Activated naive CD4-positive, alpha-beta T cell treated with anti-CD3 and anti-CD28 coated beads, Interleukin-2, amount 50 U/mL, for 72 hours (primary cell): ENCODE data around the gene NFKBIZ. TPM values are rescaled to one million over a fixed set of nuclear protein-coding genes. Genes with fewer than 3 reads are reported as not detected.
A peak's percentile ranks its signal among the peaks of the same experiment; 100 is the strongest.
"Not testable (repeated sequence)": the region's sequence is repeated elsewhere in the genome, so short reads cannot be mapped to it uniquely, and the experiment has no call there.

ENCODE experiments used
- ATAC-seq, 2 donors: fragments of 150-1000 bp; cut with Tn5 transposase; 2 replicates each; pipeline ENCODE4 v1.10.0; 2021; ENCODE audit warnings: mild to moderate bottlenecking in 2 of 2, moderate library complexity in 2 of 2
- DNase-seq, 2 donors: peaks; one replicate each; pipeline ENCODE4 v3.0.0; 2021 to 2022; ENCODE audit warnings: low spot score in 2 of 2
- H3K27ac Mint-ChIP-seq, 2 donors: one replicate each; pipeline ENCODE4 v1.8.0; 2022; ENCODE audit warnings: mild to moderate bottlenecking in 2 of 2, mixed read lengths in 2 of 2
- H3K36me3 Mint-ChIP-seq, 2 donors: one replicate each; pipeline ENCODE4 v1.8.0; 2022; ENCODE audit warnings: mixed read lengths in 2 of 2
- H3K9me3 Mint-ChIP-seq, 2 donors: one replicate each; pipeline ENCODE4 v1.8.0; 2022; ENCODE audit warnings: mixed read lengths in 2 of 2
- total RNA-seq, 2 donors: library from RNA; stranded (reverse); gene quantifications; one replicate each; pipeline ENCODE4 v1.2.3, GENCODE V29; 2022

NFKBIZ gene
- total RNA-seq, 2 donors from 2014 or later = 57.3 to 62.6 TPM

GRCh38 chr3:101879102-101879501 is 29.8 kb downstream of the NFKBIZ start:
- peaks cover 0 to 4% of the 10 kb centered on the region in 2 donors for H3K36me3 Mint-ChIP-seq
- H3K9me3 Mint-ChIP-seq = peaks cover 2 to 9% of the 10 kb centered on the region in 2 donors
- DNase-seq (no peak), ATAC-seq (no peak)
- no peak overlapping the region for H3K27ac Mint-ChIP-seq

- DNase-seq (no peak), ATAC-seq (no peak)
- Mint-ChIP-seq H3K27ac (no peak overlapping the region), H3K9me3 (peaks cover 2 to 11% of the 10 kb centered on the region in 2 donors), H3K36me3 (peaks cover 1 to 4% of the 10 kb centered on the region in 2 donors)
Observed at GRCh38 chr3:101879623-101880284, 30.4 kb downstream of the NFKBIZ start.

GRCh38 chr3:101884776-101885175 is 35.5 kb downstream of the NFKBIZ start:
- Mint-ChIP-seq H3K9me3 (peaks cover 0 to 23% of the 10 kb centered on the region in 2 donors), H3K27ac (no peak overlapping the region), H3K36me3 (peaks cover 0 to 16% of the 10 kb centered on the region in 2 donors)
- no peak for DNase-seq
- no peak for ATAC-seq

GRCh38 chr3:101885584-101885983 is 36.3 kb downstream of the NFKBIZ start:
- not testable (repeated sequence) for DNase-seq, H3K27ac Mint-ChIP-seq, ATAC-seq
- peaks cover 0 to 23% of the 10 kb centered on the region in 2 donors for H3K9me3 Mint-ChIP-seq
- peaks cover 0 to 16% of the 10 kb centered on the region in 2 donors for H3K36me3 Mint-ChIP-seq

- H3K27ac Mint-ChIP-seq = no peak overlapping the region
- no peak for ATAC-seq
- peaks cover 0 to 23% of the 10 kb centered on the region in 2 donors for H3K9me3 Mint-ChIP-seq
- DNase-seq = no peak
- peaks cover 0 to 16% of the 10 kb centered on the region in 2 donors for H3K36me3 Mint-ChIP-seq
Observed at GRCh38 chr3:101886626-101887025, 37.3 kb downstream of the NFKBIZ start.

GRCh38 chr3:101888653-101889052 is 39.3 kb downstream of the NFKBIZ start:
- Mint-ChIP-seq H3K27ac (no peak overlapping the region), H3K9me3 (peaks cover 0 to 21% of the 10 kb centered on the region in 2 donors), H3K36me3 (peaks cover 0 to 16% of the 10 kb centered on the region in 2 donors)
- DNase-seq (no peak), ATAC-seq (no peak)

GRCh38 chr3:101890716-101891115 is 41.4 kb downstream of the NFKBIZ start:
- Mint-ChIP-seq H3K36me3 (peaks cover 0 to 9% of the 10 kb centered on the region in 2 donors), H3K27ac (no peak overlapping the region), H3K9me3 (peaks cover 0 to 12% of the 10 kb centered on the region in 2 donors)
- peak; percentile 82 to 93 for ATAC-seq
- DNase-seq = no peak

GRCh38 chr3:101892648-101893047 is 43.3 kb downstream of the NFKBIZ start:
- no peak for ATAC-seq
- Mint-ChIP-seq H3K27ac (no peak overlapping the region), H3K9me3 (peaks cover 0 to 6% of the 10 kb centered on the region in 2 donors), H3K36me3 (peaks cover 0 to 10% of the 10 kb centered on the region in 2 donors)
- DNase-seq = no peak

GRCh38 chr3:101896083-101896757 is 46.9 kb downstream of the NFKBIZ start:
- no peak for ATAC-seq
- H3K27ac Mint-ChIP-seq = no peak overlapping the region

GRCh38 chr3:101897013-101897412 is 47.7 kb downstream of the NFKBIZ start:
- no peaks in the 10 kb centered on the region for H3K9me3 Mint-ChIP-seq
- DNase-seq = no peak
- no peak for ATAC-seq
- no peak overlapping the region for H3K27ac Mint-ChIP-seq
- H3K36me3 Mint-ChIP-seq = peaks cover 0 to 10% of the 10 kb centered on the region in 2 donors

More at GRCh38 chr3:101896083-101896757, 46.9 kb downstream of the NFKBIZ start:
- H3K9me3 Mint-ChIP-seq = no peaks in the 10 kb centered on the region
- no peak for DNase-seq
- peaks cover 0 to 10% of the 10 kb centered on the region in 2 donors for H3K36me3 Mint-ChIP-seq

- ATAC-seq (no peak), DNase-seq (no peak)
- peaks cover 0 to 10% of the 10 kb centered on the region in 2 donors for H3K36me3 Mint-ChIP-seq
- H3K27ac Mint-ChIP-seq = no peak overlapping the region
- H3K9me3 Mint-ChIP-seq = no peaks in the 10 kb centered on the region
Observed at GRCh38 chr3:101898039-101898438, 48.7 kb downstream of the NFKBIZ start.

- no peaks in the 10 kb centered on the region for H3K9me3 Mint-ChIP-seq
- H3K36me3 Mint-ChIP-seq = peaks cover 0 to 10% of the 10 kb centered on the region in 2 donors
- no peak overlapping the region for H3K27ac Mint-ChIP-seq
- ATAC-seq (no peak), DNase-seq (no peak)
Observed at GRCh38 chr3:101898752-101899169, 49.4 kb downstream of the NFKBIZ start.

GRCh38 chr3:101900316-101900715 is 51.0 kb downstream of the NFKBIZ start:
- Mint-ChIP-seq H3K9me3 (no peaks in the 10 kb centered on the region), H3K36me3 (peaks cover 0 to 10% of the 10 kb centered on the region in 2 donors), H3K27ac (no peak overlapping the region)
- DNase-seq (no peak), ATAC-seq (no peak)

- Mint-ChIP-seq H3K9me3 (no peaks in the 10 kb centered on the region), H3K27ac (no peak overlapping the region), H3K36me3 (peaks cover 0 to 10% of the 10 kb centered on the region in 2 donors)
- no peak for DNase-seq
- ATAC-seq = no peak
Observed at GRCh38 chr3:101900736-101901135, 51.4 kb downstream of the NFKBIZ start.

GRCh38 chr3:101902041-101902440 is 52.7 kb downstream of the NFKBIZ start:
- H3K27ac Mint-ChIP-seq = no peak overlapping the region
- peaks cover 0 to 2% of the 10 kb centered on the region in 2 donors for H3K36me3 Mint-ChIP-seq
- H3K9me3 Mint-ChIP-seq = peaks cover 0 to 4% of the 10 kb centered on the region in 2 donors
- ATAC-seq (peak; percentile 52 to 92), DNase-seq (no peak)

- no peak overlapping the region for H3K27ac Mint-ChIP-seq
- peaks cover 0 to 4% of the 10 kb centered on the region in 2 donors for H3K9me3 Mint-ChIP-seq
- ATAC-seq (no peak), DNase-seq (no peak)
- peaks cover 0 to 3% of the 10 kb centered on the region in 2 donors for H3K36me3 Mint-ChIP-seq
Observed at GRCh38 chr3:101903451-101903871, 54.1 kb downstream of the NFKBIZ start.

GRCh38 chr3:101905573-101905972 is 56.3 kb downstream of the NFKBIZ start:
- not testable (repeated sequence) for H3K27ac Mint-ChIP-seq, ATAC-seq, H3K9me3 Mint-ChIP-seq, DNase-seq
- peaks cover 7 to 13% of the 10 kb centered on the region in 2 donors for H3K36me3 Mint-ChIP-seq
